Liver (tissue), 9 donors: ENCODE measurements around the gene ZNF32. TPM values are rescaled to one million over a fixed set of nuclear protein-coding genes. Genes with fewer than 3 reads are reported as not detected.

ENCODE experiments used
- DNase-seq: peaks from one replicate; pipeline ENCODE4 v3.0.0-alpha.2; 2017; ENCODE audit warnings: low spot score
- H3K27ac ChIP-seq, 2 donors: one replicate each; pipeline ENCODE4 v1.7.0; 2013; ENCODE audit warnings: inconsistent platforms in 2 of 2, low read length in 2 of 2, control low read depth in 1 of 2, low read depth in 1 of 2, mild to moderate bottlenecking in 1 of 2
- H3K27me3 ChIP-seq, 4 donors: one replicate each; pipeline versions ENCODE4 v1.6.1 to v1.7.0; 2013; ENCODE audit warnings: low read length in 3 of 4, inconsistent platforms in 1 of 4, mild to moderate bottlenecking in 1 of 4, moderate library complexity in 1 of 4; ENCODE audit not compliant: control insufficient read depth in 4 of 4, insufficient read depth in 4 of 4
- H3K36me3 ChIP-seq, 4 donors: one replicate each; pipeline versions ENCODE4 v1.6.1 to v1.7.0; 2013; ENCODE audit warnings: low read length in 3 of 4, mild to moderate bottlenecking in 3 of 4, low read depth in 1 of 4, moderate library complexity in 1 of 4; ENCODE audit not compliant: control insufficient read depth in 4 of 4, insufficient read depth in 3 of 4
- H3K4me1 ChIP-seq, 4 donors: one replicate each; pipeline versions ENCODE4 v1.6.1 to v1.7.0; 2013; ENCODE audit warnings: low read length in 3 of 4, mild to moderate bottlenecking in 3 of 4, moderate library complexity in 1 of 4; ENCODE audit not compliant: control insufficient read depth in 4 of 4, insufficient read depth in 4 of 4
- H3K4me3 ChIP-seq, 3 donors: one replicate each; pipeline versions ENCODE4 v1.6.1 to v1.7.0; 2013; ENCODE audit warnings: low read length in 3 of 3, control low read depth in 1 of 3, low read depth in 1 of 3, mild to moderate bottlenecking in 1 of 3
- H3K9ac ChIP-seq, 2 donors: one replicate each; pipeline ENCODE4 v1.7.0; 2013; ENCODE audit warnings: low read length in 2 of 2, mild to moderate bottlenecking in 2 of 2, moderate library complexity in 2 of 2, control low read depth in 1 of 2, low read depth in 1 of 2
- H3K9me3 ChIP-seq, 4 donors: one replicate each; pipeline versions ENCODE4 v1.6.1 to v1.7.0; 2013; ENCODE audit warnings: low read length in 3 of 4; ENCODE audit not compliant: control insufficient read depth in 4 of 4
- ATF3 ChIP-seq: IDR thresholded peaks from 2 replicates; pipeline ENCODE4 v1.6.1; 2016; ENCODE audit warnings: antibody characterized with exemption
- CTCF ChIP-seq: fragments of 150-350 bp; IDR thresholded peaks from 2 replicates; pipeline ENCODE4 v1.5.1; 2017; ENCODE audit warnings: improper control_type of control experiment, low read depth, low read length; ENCODE audit not compliant: missing input control
- EGR1 ChIP-seq, 2 donors: IDR thresholded peaks; 2 replicates each; pipeline ENCODE4 v1.6.1; 2016 to 2018; ENCODE audit warnings: antibody characterized with exemption in 2 of 2, low read depth in 2 of 2
- FOXA1 ChIP-seq: IDR thresholded peaks from 2 replicates; pipeline ENCODE4 v1.6.1; 2016; ENCODE audit warnings: antibody characterized with exemption
- FOXA2 ChIP-seq: IDR thresholded peaks from 2 replicates; pipeline ENCODE4 v1.6.1; 2016; ENCODE audit warnings: antibody characterized with exemption
- GABPA ChIP-seq, 2 donors: IDR thresholded peaks in 1 of 2; conservative IDR thresholded peaks in 1 of 2; 2 replicates each; pipeline ENCODE4 v1.6.1; 2016; ENCODE audit warnings: antibody characterized with exemption in 2 of 2, mild to moderate bottlenecking in 1 of 2, moderate library complexity in 1 of 2
- HNF4A ChIP-seq, 2 donors: conservative IDR thresholded peaks; 2 replicates each; pipeline ENCODE4 v1.6.1; 2016; ENCODE audit warnings: antibody characterized with exemption in 2 of 2, mild to moderate bottlenecking in 2 of 2
- HNF4G ChIP-seq: IDR thresholded peaks from 2 replicates; pipeline ENCODE4 v1.6.1; 2016; ENCODE audit warnings: antibody characterized with exemption
- JUND ChIP-seq, 2 donors: IDR thresholded peaks; 2 replicates each; pipeline ENCODE4 v1.6.1; 2016; ENCODE audit warnings: antibody characterized with exemption in 2 of 2
- MAX ChIP-seq: IDR thresholded peaks from 2 replicates; pipeline ENCODE4 v1.6.1; 2016; ENCODE audit warnings: antibody characterized with exemption
- NR2F2 ChIP-seq: IDR thresholded peaks from 2 replicates; pipeline ENCODE4 v1.6.1; 2016; ENCODE audit warnings: antibody characterized with exemption
- RAD21 ChIP-seq, 2 donors: IDR thresholded peaks; 2 replicates each; pipeline ENCODE4 v1.6.1; 2016; ENCODE audit warnings: antibody characterized with exemption in 2 of 2, mild to moderate bottlenecking in 2 of 2
- REST ChIP-seq: IDR thresholded peaks from 2 replicates; pipeline ENCODE4 v1.6.1; 2016; ENCODE audit warnings: antibody characterized with exemption, mild to moderate bottlenecking
- RXRA ChIP-seq, 2 donors: IDR thresholded peaks; 2 replicates each; pipeline ENCODE4 v1.6.1; 2017 to 2018; ENCODE audit warnings: antibody characterized with exemption in 2 of 2, mild to moderate bottlenecking in 1 of 2
- SP1 ChIP-seq: IDR thresholded peaks from 2 replicates; pipeline ENCODE4 v1.6.1; 2018; ENCODE audit warnings: antibody characterized with exemption, mild to moderate bottlenecking
- TAF1 ChIP-seq: conservative IDR thresholded peaks from 2 replicates; pipeline ENCODE4 v1.6.1; 2016; ENCODE audit warnings: antibody characterized with exemption, mild to moderate bottlenecking
- YY1 ChIP-seq: IDR thresholded peaks from 2 replicates; pipeline ENCODE4 v1.6.1; 2016; ENCODE audit warnings: antibody characterized with exemption, mild to moderate bottlenecking
- ZBTB33 ChIP-seq: IDR thresholded peaks from 2 replicates; pipeline ENCODE4 v1.6.1; 2016; ENCODE audit warnings: antibody characterized with exemption
- WGBS: extraction: QIAGEN DNeasy Blood & Tissue Kit; methylation state at CpG from one replicate; pipeline ENCODE4 v1.1.7; 2013; 5-methylcytosine and 5-hydroxymethylcytosine counted together
- polyA plus RNA-seq, 2 donors: library from polyadenylated mRNA; stranded (reverse) in 1 of 2; unstranded in 1 of 2; fragments of 200-250 nt in 1 of 2; fragments of >200 nt in 1 of 2; fragmentation: Nextera tagmentation in 1 of 2; extraction: Ambion mirVana in 1 of 2; gene quantifications; one replicate each; pipeline versions ENCODE4 v1.2.1 to v1.2.3, GENCODE V29; 2013 to 2015
- total RNA-seq, 2 donors: library from RNA; depleted of rRNA; stranded (reverse); fragments of >200 nt; gene quantifications; one replicate each; pipeline ENCODE4 v1.2.3, GENCODE V29; 2014
- donor health status: healthy.
- donor health status: healthy.
- donor health status: healthy.
- donor health status: healthy.
- donor health status: healthy.

Gene ZNF32
- total and polyA plus RNA-seq, 4 donors: 6.5 to 19.9 (median 12.5) TPM

- no peak for DNase-seq
- WGBS: 84% methylated on average over 8 of the region's 8 CpGs
- TF ChIP-seq TAF1: no peak
- no peak for TF ChIP-seq GABPA (IDR thresholded peaks at IDR 0.05 in 1 of 2, conservative IDR thresholded peaks at IDR 0.05 in 1 of 2)
- no peak for TF ChIP-seq ATF3
- no peak for TF ChIP-seq YY1
- TF ChIP-seq RAD21 (IDR thresholded peaks at IDR 0.05): no peak
- TF ChIP-seq JUND (IDR thresholded peaks at IDR 0.05): no peak
- no peak for TF ChIP-seq HNF4A (conservative IDR thresholded peaks at IDR 0.05)
- TF ChIP-seq CTCF: no peak
- no peak for TF ChIP-seq MAX
- TF ChIP-seq REST: no peak
- no peak for TF ChIP-seq ZBTB33
- TF ChIP-seq NR2F2: no peak
- no peak for TF ChIP-seq HNF4G
- no peak for TF ChIP-seq FOXA1
- TF ChIP-seq FOXA2: no peak
- TF ChIP-seq RXRA (IDR thresholded peaks at IDR 0.05): no peak
- TF ChIP-seq SP1: no peak
- no peak for TF ChIP-seq EGR1 (IDR thresholded peaks at IDR 0.05; ENCODE audit: low read depth in 2 of 2)
- Histone ChIP-seq H3K9ac (no peak overlapping the region), H3K4me3 (no peak overlapping the region), H3K27me3 (peaks cover 0 to under 1% (median 0%) of the 10 kb centered on the region in 4 donors), H3K9me3 (no peaks in the 10 kb centered on the region), H3K27ac (no peak overlapping the region), H3K4me1 (peaks cover 2 to 14% (median 7%) of the 10 kb centered on the region in 4 donors), H3K36me3 (no peaks in the 10 kb centered on the region)
Observed at GRCh38 chr10:43685744-43686143, 37.1 kb upstream of the ZNF32 start.

GRCh38 chr10:43684292-43684559 lies 35.5 kb upstream of the ZNF32 start:
- H3K36me3 ChIP-seq: no peaks in the 10 kb centered on the region
- DNase-seq: no peak
- TF ChIP-seq TAF1 (no peak), YY1 (no peak), RAD21 (IDR thresholded peaks at IDR 0.05) (no peak), HNF4G (no peak), FOXA2 (no peak), MAX (no peak), JUND (IDR thresholded peaks at IDR 0.05) (no peak), RXRA (IDR thresholded peaks at IDR 0.05) (no peak), SP1 (no peak), NR2F2 (no peak), EGR1 (IDR thresholded peaks at IDR 0.05; ENCODE audit: low read depth in 2 of 2) (no peak), FOXA1 (no peak), CTCF (no peak), HNF4A (conservative IDR thresholded peaks at IDR 0.05) (no peak), REST (no peak)

More at GRCh38 chr10:43684292-43684559, 35.5 kb upstream of the ZNF32 start:
- Histone ChIP-seq H3K9me3 (no peaks in the 10 kb centered on the region), H3K4me3 (no peak overlapping the region), H3K9ac (no peak overlapping the region), H3K27me3 (no peaks in the 10 kb centered on the region), H3K27ac (no peak overlapping the region), H3K4me1 (peaks cover 0 to under 1% (median under 1%) of the 10 kb centered on the region in 4 donors)
